MM.1S (cell line): ENCODE measurements around the gene KCNIP4.

ENCODE experiments used
- EZH2 ChIP-seq: fragments of 300-600 bp; sonication (generic); optimal IDR thresholded peaks from 2 replicates; pipeline ENCODE3; 2017; ENCODE audit warnings: low read depth, mild to moderate bottlenecking, antibody characterized with exemption, low read length, mixed read lengths
- EZH2phosphoT487 ChIP-seq: fragments of 300-600 bp; sonication (generic); IDR thresholded peaks from 2 replicates; pipeline ENCODE4 v1.6.1; 2018; ENCODE audit warnings: antibody characterized with exemption, low read length
- TF ChIP-seq, protein P1 (sequence below): fragments of 300-600 bp; sonication (generic); IDR thresholded peaks from 2 replicates; pipeline ENCODE4 v1.5.1; 2016; ENCODE audit warnings: antibody characterized with exemption, low read length, mixed read lengths

DNA sequence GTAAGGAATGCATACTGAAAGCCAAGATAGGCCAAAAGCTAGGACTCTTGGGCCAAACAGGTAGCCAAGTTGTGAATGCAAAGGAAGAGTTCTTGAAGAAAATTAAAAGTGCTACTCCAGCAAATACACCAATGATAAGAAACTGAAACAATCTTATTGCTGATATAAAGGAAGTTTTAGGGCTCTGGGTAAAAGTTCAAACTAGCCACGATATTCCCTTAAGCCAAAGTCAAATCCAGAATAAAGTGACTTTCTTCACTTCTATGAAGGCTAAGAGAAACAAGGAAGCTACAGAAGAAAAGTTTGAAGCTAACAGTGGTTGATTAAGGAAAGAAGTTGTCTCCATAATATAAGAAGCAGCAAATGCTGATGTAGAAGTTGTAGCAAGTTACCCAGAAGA is 850.7 kb downstream of the KCNIP4 start:
- TF ChIP-seq, protein P1, sequence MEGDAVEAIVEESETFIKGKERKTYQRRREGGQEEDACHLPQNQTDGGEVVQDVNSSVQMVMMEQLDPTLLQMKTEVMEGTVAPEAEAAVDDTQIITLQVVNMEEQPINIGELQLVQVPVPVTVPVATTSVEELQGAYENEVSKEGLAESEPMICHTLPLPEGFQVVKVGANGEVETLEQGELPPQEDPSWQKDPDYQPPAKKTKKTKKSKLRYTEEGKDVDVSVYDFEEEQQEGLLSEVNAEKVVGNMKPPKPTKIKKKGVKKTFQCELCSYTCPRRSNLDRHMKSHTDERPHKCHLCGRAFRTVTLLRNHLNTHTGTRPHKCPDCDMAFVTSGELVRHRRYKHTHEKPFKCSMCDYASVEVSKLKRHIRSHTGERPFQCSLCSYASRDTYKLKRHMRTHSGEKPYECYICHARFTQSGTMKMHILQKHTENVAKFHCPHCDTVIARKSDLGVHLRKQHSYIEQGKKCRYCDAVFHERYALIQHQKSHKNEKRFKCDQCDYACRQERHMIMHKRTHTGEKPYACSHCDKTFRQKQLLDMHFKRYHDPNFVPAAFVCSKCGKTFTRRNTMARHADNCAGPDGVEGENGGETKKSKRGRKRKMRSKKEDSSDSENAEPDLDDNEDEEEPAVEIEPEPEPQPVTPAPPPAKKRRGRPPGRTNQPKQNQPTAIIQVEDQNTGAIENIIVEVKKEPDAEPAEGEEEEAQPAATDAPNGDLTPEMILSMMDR = no peak
- TF ChIP-seq EZH2phosphoT487 (no peak), EZH2 (no peak)
